NCI-H146 (cell line): ENCODE measurements around the gene CACNA1H.
"Not testable (repeated sequence)": the region's sequence is repeated elsewhere in the genome, so short reads cannot be mapped to it uniquely, and the experiment has no call there.

ENCODE experiments used
- DNase-seq: peaks from one replicate; lab custom pipeline; 2025; lab: John Stamatoyannopoulos, UW

Gene CACNA1H

DNA sequence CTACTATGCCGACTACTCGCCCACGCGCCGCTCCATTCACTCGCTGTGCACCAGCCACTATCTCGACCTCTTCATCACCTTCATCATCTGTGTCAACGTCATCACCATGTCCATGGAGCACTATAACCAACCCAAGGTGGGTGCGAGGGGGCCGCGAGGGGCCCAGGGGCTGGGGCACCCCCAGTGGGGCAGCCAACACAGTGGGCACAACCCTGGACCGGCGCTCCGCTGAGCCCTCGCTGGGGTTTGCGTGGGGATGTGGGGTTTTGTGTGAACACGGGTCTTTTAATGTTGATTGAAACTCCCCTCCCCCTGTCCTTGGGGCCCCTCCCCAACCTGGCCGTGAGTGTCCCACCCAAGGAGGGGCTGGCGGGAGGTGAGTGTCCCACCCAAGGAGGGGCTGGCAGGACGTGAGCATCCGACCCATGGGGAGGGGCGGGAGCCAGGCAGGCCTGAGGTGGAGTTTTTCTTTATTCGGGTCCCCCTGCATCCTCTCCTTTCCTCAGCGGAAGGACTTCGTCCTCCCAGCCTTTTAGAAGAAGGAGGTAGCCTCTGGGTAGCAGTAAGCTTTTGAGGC lies 61.0 kb downstream of the CACNA1H start:
- no peak for DNase-seq

DNA sequence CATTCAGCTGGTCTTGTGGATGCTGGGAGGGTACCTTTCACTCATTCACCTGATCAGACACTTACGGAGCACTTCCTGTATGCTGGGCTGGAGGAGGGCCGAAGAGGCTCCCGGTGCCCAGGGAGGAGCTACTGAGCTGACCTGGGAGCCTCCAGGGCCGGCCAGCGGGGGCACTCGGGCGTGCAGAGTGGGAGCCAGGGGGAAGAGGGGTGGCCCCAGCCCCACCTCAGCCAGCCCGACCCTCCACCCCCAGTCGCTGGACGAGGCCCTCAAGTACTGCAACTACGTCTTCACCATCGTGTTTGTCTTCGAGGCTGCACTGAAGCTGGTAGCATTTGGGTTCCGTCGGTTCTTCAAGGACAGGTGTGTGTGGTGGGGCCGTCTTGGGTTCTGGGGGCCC lies 61.8 kb downstream of the CACNA1H start:
- DNase-seq = no peak

DNA sequence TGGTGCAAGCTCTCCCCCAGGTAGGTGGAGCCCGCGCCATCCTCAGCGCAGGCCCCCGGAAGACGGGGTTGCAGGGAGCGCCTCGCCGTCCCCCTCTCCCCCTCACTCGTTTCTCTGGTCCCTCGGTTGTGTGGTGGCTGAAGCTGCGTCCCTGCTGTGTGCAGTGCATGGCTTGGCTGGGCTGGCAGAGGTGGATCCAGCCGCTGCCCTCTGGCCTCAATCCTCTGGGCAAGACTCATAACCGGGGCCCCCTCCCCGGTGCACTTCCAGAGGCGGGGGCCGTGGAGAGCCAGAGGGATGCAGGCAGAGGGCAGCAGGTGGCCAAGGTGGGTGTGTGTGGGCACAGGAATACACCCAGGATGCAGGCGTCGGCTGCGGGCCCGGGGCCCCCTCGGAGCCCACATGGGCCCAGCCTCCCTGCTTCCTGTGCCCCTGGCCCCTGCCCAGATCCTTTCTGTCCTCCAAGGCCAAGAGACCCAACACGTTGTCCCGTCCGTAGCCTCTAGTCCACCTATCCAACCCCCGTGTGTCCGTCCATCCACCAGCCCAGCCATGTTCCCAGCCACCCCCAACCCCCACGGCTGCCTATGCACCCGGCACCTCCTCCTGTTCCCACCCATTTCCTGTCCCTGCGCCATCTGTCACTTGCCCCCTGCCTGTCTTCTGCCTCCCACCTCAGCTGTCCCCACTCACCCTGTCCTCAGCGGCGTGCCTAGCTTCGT lies 62.8 kb downstream of the CACNA1H start:
- DNase-seq = no peak

DNA sequence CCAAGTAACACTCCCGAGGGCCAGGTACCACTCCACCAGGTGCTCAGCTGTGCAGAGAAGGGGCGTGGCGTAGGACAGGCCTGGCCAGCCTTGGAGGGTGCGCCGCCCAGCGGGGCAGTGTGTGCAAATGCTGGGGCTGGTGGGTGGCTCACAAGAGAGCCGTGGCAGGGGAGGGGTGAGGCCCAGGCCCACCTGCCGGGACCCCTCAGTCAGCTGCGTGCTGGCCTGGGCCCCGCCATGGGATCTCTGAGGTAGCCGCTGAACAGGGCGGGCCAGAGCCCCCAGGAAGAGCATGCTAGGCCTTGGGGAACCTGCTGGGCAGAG lies 63.4 kb downstream of the CACNA1H start:
- DNase-seq = peak; percentile 15

DNA sequence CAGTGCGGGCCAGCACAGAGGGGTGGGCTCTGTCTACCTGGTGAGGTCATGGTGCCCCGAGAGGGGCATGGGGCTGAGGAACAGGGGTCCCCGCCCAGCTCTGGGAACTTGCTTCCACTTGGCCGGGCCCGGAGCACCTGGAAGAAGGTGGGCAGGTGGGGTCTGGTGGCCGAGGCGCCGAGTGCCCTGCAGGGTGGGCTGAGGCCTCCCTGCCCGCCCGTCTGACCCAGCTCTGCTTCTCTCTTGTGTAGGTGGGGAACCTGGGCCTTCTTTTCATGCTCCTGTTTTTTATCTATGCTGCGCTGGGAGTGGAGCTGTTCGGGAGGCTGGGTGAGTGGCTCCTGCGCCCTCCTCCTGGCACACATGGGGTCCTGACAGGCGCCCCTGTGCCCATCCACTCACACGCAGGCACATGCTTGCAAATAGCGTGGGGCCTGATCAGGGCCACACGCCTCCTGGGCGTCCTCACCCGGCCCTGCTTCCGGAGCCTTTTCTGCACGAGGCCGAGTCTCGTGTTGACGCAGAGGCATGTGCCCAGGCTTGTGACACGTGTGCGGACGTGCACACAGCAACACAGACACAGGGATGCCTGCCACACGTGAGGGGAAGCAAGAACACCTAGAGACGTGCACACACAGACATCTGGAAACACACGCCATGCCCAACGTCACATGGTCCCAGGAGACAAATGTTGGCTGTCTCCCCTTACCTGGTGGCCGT lies 63.9 kb downstream of the CACNA1H start:
- no peak for DNase-seq

DNA sequence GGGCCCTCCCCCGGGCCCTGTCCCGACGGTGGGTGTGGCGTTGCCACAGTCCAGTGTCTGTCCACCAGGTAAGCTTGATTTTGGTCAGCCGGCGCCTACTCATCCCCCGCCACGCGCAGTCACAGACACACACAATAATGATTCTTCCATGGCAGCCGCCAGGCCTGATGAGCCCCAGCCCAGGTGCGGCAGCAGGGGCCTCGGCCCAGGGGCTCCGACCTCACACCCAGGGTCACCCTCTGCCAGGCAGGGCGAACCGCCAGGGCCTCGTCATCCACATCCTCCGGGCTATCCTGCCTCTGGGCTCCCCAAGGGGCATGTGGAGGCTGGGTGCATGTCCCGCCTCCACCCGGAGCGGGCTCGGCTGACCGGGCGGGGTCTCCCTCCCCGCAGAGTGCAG lies 64.6 kb downstream of the CACNA1H start:
- DNase-seq = no peak

DNA sequence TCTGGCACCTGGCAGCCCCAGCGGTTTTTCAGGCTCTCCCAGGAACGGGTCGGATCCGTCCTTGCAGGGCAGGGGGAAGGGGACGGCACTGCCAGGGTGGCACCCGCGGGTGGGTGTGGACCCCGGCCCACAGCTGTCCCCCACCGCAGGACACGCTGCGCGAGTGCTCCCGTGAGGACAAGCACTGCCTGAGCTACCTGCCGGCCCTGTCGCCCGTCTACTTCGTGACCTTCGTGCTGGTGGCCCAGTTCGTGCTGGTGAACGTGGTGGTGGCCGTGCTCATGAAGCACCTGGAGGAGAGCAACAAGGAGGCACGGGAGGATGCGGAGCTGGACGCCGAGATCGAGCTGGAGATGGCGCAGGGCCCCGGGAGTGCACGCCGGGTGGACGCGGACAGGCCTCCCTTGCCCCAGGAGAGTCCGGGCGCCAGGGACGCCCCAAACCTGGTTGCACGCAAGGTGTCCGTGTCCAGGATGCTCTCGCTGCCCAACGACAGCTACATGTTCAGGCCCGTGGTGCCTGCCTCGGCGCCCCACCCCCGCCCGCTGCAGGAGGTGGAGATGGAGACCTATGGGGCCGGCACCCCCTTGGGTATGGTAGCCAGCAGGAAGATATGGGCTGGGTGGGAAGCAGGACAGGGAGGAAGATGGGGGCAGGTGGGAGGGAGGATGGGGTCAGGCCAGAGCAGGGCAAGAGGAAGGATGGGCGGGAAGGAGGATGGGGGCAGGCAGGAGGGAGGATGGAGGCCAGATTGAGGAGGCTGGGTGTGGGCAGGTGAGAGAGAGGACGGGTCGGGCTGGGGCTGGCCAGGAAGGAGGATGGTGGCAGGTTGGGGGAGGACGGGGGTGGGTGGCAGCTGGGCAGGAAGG lies 65.4 kb downstream of the CACNA1H start:
- no peak for DNase-seq

DNA sequence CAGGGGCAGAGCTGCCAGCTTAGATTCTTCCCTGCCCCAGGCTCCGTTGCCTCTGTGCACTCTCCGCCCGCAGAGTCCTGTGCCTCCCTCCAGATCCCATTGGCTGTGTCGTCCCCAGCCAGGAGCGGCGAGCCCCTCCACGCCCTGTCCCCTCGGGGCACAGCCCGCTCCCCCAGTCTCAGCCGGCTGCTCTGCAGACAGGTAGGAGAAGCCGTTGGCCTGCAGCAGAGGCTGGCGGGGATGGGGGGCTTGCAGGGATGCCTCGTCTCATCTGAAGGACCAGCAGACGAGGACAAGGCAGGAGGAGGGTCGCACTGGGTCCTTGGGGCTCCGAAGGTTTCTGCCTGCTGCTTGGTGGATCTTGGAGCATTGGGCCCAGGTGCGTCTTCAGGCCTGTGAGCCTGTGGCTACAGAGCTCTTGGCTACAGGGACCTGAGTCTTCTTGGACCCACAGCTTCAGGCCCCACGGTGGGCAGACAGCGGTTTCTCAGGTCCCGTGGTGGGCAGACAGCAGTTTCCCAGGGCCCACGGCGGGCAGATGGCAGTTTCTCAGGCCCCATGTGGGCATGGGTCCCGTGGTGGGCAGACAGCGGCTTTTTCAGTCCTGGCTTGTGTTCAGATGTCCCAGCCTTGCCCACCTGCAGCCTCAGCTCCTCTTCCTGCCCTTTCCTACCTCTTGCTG lies 66.2 kb downstream of the CACNA1H start:
- DNase-seq = no peak

DNA sequence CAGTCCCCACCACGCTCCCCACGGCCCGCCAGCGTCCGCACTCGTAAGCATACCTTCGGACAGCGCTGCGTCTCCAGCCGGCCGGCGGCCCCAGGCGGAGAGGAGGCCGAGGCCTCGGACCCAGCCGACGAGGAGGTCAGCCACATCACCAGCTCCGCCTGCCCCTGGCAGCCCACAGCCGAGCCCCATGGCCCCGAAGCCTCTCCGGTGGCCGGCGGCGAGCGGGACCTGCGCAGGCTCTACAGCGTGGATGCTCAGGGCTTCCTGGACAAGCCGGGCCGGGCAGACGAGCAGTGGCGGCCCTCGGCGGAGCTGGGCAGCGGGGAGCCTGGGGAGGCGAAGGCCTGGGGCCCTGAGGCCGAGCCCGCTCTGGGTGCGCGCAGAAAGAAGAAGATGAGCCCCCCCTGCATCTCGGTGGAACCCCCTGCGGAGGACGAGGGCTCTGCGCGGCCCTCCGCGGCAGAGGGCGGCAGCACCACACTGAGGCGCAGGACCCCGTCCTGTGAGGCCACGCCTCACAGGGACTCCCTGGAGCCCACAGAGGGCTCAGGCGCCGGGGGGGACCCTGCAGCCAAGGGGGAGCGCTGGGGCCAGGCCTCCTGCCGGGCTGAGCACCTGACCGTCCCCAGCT lies 67.3 kb downstream of the CACNA1H start:
- DNase-seq = no peak

DNA sequence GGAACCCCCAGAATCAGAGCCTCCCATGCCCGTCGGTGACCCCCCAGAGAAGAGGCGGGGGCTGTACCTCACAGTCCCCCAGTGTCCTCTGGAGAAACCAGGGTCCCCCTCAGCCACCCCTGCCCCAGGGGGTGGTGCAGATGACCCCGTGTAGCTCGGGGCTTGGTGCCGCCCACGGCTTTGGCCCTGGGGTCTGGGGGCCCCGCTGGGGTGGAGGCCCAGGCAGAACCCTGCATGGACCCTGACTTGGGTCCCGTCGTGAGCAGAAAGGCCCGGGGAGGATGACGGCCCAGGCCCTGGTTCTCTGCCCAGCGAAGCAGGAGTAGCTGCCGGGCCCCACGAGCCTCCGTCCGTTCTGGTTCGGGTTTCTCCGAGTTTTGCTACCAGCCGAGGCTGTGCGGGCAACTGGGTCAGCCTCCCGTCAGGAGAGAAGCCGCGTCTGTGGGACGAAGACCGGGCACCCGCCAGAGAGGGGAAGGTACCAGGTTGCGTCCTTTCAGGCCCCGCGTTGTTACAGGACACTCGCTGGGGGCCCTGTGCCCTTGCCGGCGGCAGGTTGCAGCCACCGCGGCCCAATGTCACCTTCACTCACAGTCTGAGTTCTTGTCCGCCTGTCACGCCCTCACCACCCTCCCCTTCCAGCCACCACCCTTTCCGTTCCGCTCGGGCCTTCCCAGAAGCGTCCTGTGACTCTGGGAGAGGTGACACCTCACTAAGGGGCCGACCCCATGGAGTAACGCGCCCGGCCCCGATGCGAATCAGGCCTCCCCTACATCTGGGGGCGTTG lies 68.1 kb downstream of the CACNA1H start:
- DNase-seq = no peak

DNA sequence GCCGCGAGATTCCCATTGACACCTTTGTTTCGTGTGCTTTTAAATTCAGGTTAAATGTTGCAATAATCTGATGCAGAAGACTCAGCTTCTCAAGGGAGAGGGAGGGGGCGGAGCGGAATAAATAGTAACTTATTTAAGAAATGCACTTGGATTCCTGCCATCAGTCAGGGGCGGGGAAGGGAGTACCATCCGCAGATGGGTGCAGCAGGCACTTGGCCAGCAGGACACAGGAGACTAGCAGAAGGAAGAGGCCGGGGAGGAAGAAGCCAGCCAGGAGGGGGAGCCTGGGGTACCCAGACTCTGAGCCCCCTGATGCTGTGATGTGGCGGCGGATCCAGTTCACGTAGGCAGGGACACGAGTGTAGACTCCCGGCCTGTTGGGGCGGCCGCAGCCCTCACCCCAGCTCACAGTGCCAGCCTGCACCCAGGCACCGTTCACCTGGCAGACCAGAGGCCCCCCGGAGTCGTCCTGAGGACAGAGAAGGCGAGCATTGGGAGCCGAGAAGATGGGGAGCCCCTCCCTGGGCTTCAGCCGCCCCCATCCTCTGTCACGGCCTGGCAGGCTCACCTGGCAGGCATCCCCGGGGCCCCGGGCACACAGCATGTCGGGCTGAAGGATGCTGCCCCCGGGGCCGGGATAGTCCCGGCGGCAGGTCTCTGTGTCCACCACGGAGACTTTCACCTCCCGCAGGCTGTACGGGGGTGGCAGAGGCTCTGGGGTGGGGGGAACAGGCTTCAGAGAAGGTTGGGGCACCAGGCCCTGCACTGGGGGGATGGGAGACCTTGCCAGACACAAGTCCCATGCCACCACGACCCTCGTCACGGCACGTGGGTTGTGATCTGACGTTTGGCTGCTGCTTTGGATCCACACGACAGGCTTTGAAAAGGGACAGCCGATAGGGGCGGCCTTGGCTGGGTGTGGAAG lies 69.0 kb downstream of the CACNA1H start:
- no peak for DNase-seq

DNA sequence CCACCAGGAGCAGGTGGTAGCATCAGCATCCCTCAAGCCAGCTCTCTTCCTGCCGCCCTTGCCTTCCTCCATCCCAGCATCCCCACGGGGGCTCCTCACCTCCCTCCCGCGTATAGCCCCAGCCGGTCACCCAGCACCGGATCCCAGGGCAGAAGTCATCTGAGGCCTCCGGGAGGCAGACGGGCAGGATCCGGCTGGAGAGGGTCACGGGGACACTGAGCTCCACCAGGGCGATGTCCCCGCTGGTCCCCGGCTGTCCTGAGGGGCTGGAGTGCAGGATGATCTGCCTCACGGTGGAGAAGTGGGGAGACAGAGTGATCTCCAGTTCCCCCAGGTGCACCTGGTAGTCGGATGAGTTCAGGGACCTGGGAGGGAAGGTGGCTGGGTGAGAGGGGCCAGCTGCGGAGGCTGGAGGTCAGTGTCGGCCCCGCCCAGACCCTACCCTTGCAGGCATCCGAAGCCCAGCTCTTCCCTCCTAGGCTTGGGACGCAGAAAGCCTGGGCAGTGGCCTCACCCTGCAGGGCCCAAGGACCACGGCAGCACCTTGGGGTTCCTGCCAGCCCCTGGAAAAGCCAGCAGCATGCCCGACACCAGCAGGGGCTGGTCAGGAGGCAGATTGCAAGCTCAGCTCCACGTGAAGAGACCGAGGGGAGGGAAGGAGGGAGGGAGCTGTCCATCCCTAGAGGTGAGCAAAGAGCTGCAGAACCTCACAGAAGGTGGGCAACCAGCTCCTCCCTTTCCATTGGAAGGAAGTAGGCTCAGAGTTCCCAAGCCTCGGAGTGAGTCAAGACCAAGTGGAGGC lies 69.8 kb downstream of the CACNA1H start:
- no peak for DNase-seq

DNA sequence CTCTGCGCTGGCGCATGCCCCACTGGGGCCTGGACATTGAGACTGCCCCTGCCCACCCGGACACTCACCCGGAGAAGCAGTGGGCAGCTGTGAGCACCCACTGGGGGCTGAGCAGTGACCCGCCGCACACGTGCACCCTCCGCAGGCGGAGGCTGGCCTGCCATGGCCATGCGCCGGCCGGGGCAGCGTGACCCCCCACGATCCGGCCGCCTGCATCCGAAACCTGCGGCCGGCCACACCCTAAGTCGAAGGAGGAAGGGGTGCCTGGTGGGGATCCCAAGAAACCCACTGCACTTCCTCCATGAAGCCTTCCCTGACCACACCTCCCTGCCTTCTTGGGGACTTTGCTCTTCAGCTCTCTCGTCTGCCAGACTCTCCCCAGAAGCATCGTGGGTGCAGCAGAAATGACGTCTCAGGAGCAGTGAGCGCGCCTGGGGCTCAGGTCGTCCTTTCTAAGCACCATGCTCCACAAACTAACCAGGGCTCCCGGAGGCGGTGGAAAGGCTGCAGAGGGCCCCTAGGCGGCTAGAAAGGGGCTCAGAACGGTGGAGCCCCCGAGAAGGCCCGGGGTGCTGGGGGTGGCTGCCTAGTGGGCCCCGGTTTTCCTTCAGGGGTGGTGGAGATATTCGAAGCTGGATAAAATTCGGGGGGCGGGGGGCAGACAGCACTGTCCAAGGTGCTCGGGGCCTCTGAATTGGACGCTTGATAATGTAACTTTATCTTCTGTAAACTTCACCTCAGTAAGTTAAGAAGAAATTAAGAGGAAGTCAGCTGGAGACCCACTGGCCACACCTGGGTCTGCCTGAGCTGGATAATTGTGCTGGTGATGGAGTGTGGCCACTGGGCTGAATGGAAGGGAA lies 70.7 kb downstream of the CACNA1H start:
- no peak for DNase-seq

DNA sequence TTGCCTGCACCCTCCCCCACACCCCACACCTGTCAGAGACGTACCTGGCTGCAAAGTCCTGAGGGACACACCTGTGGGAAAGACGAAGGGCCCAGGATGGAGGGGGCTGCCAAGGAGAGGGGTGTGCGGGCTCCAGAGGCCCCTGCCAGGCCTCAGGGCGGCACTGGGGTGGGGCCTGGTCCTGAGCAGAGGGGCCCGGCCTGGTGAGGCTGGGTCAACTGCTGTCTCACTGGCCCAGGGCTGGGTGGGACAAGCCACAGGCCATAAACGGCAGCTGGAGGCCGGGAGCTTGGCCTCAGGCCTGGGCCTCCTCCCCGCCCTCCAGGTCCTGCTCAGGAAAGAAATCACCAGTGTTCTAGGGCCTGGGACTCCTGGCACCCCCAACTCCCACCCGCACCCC lies 71.7 kb downstream of the CACNA1H start:
- no peak for DNase-seq

DNA sequence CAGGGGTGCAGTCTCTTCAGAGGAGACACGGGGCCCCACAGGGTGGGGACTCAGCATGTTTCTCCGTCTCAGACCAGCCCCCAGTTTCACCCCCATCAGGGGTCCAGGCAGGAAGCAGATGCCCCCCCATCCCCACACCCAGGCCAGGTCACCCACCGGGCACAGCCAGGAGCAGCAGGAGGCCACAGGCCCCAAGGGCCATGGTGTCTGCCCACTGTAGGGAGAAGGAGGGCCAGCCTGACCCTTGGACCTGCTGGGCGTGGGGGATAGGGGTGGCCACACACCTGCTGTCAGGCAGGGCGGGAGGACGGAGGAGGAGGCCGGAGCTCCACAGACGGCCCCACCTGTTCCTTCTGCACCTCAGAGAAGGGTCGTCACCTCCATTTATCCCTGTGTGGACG lies 72.1 kb downstream of the CACNA1H start, which contains the start of gene TPSG1:
Gene TPSG1, minus strand, starts transcription at position 218 of the 401 bp plus-strand sequence. Its CDS starts 16 bp downstream, at position 202.
- DNase-seq = no peak

DNA sequence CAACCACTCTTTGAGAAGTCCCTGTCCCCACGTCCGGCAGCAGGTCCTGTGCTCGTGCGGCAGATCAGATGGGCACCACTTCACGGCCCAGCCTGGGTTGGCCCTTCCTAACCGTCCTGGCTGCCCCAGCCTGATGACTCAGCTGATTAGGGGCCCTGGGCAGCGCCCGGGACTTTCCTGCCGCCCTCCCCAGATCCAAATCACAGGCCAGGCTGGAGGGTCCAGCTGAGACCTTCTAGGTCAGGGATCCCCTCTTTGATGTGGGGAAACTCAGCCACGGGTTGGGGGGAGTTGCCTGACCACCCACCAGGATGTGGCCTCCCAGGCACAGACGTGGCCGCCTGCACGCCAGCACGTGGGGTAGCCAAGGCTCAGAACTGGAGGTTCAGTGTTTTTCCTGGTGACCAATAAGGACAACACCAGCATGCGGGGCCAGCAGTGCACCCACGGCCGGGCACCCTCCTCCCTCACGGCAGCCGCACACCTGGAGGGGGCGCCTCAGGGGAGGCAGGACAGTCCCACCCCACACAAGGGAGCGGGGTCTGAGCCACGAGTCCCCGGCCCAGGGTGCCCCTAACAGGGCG lies 72.9 kb downstream of the CACNA1H start:
- DNase-seq = not testable (repeated sequence)

DNA sequence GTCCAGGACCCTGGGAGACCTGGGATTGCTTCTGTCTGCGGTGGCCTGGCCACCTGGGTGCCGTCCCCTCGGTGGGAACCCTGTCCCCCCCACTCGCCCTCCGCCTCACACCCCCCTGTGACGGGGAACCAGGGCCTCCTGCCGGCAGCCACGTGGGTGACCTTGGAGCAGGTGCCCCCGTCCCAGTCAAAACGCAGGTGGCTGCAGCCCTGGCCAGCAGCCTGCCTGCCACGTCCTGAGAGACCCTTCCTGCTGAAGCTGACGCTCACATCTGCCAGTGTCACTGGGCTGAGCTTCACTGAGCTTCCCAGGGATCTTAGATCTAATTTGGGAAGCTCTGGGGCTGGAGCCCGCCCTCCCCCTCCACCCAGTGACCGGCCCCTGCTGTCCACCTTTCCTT lies 73.8 kb downstream of the CACNA1H start:
- not testable (repeated sequence) for DNase-seq
